Stomach (tissue), 4 donors: Measurements from ENCODE around the gene PTPRM.

Experiments
- EP300 ChIP-seq: sonication (generic); formaldehyde crosslinking; IDR thresholded peaks from one replicate; pipeline ENCODE4 v1.6.1; 2017; ENCODE audit warnings: antibody characterized with exemption
- POLR2A ChIP-seq, 4 donors: fragments of 450-650 bp; IDR thresholded peaks; one replicate each; pipeline ENCODE4 v1.6.1; 2016; ENCODE audit warnings: antibody characterized with exemption in 4 of 4, control low read depth in 2 of 4, mild to moderate bottlenecking in 1 of 4, moderate library complexity in 1 of 4
- POLR2AphosphoS5 ChIP-seq, 3 donors: sonication (generic); formaldehyde crosslinking; IDR thresholded peaks; one replicate each; pipeline ENCODE4 v1.6.1; 2016; ENCODE audit warnings: antibody characterized with exemption in 3 of 3
- TF ChIP-seq, protein P1 (sequence below), 7 experiments: fragments of 450-650 bp in 4 of 7; fragments of 200-600 bp in 3 of 7; sonication (generic) in 3 of 7; IDR thresholded peaks; one replicate each; pipeline ENCODE4 v1.5.1; 2016 to 2019; ENCODE audit warnings: antibody characterized with exemption in 7 of 7, control low read depth in 2 of 7, mild to moderate bottlenecking in 1 of 7

DNA sequence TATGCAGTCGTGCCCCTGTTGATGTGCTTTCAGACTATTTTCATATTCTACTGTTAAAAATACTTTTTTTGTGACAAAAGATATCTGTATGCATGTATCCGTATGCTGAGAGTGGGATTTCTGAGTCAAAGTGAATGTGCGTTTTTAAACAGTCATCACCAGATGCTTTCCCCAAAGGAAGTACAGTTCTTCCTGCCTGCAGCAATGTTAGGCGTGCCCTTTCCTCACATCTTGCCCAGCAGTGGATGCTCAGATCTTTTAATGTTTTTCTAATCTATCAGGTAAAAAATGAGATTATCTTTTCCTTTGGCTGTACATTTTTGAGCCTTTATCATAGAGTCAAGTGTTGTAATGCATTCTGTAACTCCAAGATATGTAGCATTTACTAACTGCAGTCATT lies 111.7 kb downstream of the PTPRM start:
- TF ChIP-seq POLR2AphosphoS5 (IDR thresholded peaks at IDR 0.05): no peak
- no peak for TF ChIP-seq POLR2A (IDR thresholded peaks at IDR 0.05)
- TF ChIP-seq EP300: no peak
- TF ChIP-seq, protein P1, sequence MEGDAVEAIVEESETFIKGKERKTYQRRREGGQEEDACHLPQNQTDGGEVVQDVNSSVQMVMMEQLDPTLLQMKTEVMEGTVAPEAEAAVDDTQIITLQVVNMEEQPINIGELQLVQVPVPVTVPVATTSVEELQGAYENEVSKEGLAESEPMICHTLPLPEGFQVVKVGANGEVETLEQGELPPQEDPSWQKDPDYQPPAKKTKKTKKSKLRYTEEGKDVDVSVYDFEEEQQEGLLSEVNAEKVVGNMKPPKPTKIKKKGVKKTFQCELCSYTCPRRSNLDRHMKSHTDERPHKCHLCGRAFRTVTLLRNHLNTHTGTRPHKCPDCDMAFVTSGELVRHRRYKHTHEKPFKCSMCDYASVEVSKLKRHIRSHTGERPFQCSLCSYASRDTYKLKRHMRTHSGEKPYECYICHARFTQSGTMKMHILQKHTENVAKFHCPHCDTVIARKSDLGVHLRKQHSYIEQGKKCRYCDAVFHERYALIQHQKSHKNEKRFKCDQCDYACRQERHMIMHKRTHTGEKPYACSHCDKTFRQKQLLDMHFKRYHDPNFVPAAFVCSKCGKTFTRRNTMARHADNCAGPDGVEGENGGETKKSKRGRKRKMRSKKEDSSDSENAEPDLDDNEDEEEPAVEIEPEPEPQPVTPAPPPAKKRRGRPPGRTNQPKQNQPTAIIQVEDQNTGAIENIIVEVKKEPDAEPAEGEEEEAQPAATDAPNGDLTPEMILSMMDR (IDR thresholded peaks at IDR 0.05): no peak
